Keratinocyte (primary cell): ENCODE data around the gene AKR1C8. TPM values are rescaled to one million over a fixed set of nuclear protein-coding genes. Genes with fewer than 3 reads are reported as not detected.

Source experiments
- DNase-seq: peaks from one replicate; pipeline ENCODE4 v3.0.0-alpha.2; 2011; ENCODE audit warnings: low read depth, missing footprints, low spot score
- FAIRE-seq: peaks from 2 replicates; lab custom pipeline; 2011; peaks lifted over from hg19 to GRCh38; lab: Jason Lieb, UNC
- H2AFZ ChIP-seq: 2 replicates; pipeline ENCODE4 v1.6.0; 2012; ENCODE audit warnings: low read length, control low read depth, inconsistent platforms; ENCODE audit not compliant: control insufficient read depth
- H3K27ac ChIP-seq: 2 replicates; pipeline ENCODE4 v1.5.1; 2011; ENCODE audit warnings: low read length; ENCODE audit not compliant: control insufficient read depth, insufficient read depth
- H3K27me3 ChIP-seq: 3 replicates; pipeline ENCODE4 v1.6.0; 2011; ENCODE audit warnings: low read length; ENCODE audit not compliant: control insufficient read depth, insufficient read depth; ENCODE audit errors: extremely low read depth
- H3K36me3 ChIP-seq, 2 experiments: 2 replicates in 1 of 2; 3 replicates in 1 of 2; pipeline ENCODE4 v1.5.1; 2011; ENCODE audit warnings: low read length in 2 of 2, mild to moderate bottlenecking in 1 of 2; ENCODE audit not compliant: control insufficient read depth in 2 of 2, insufficient read depth in 2 of 2; ENCODE audit errors: extremely low read depth in 1 of 2
- H3K4me1 ChIP-seq: 3 replicates; pipeline ENCODE4 v1.5.1; 2011; ENCODE audit warnings: low read length; ENCODE audit not compliant: control insufficient read depth, insufficient read depth; ENCODE audit errors: extremely low read depth
- H3K4me2 ChIP-seq: 3 replicates; pipeline ENCODE4 v1.6.0; 2011; ENCODE audit warnings: low read depth, low read length; ENCODE audit not compliant: control insufficient read depth, insufficient read depth; ENCODE audit errors: extremely low read depth
- H3K4me3 ChIP-seq, 3 experiments: fragments of 200-600 bp in 1 of 3; sonication (generic) in 1 of 3; 2 replicates in 2 of 3; 3 replicates in 1 of 3; pipeline ENCODE4 v1.5.1; 2011 to 2016; ENCODE audit warnings: low read length in 3 of 3, mild to moderate bottlenecking in 3 of 3, control low read depth in 2 of 3, inconsistent platforms in 1 of 3, low read depth in 1 of 3, mixed read lengths in 1 of 3, mixed run types in 1 of 3, moderate library complexity in 1 of 3; ENCODE audit not compliant: control insufficient read depth in 2 of 3, insufficient read depth in 2 of 3; ENCODE audit errors: extremely low read depth in 1 of 3
- H3K79me2 ChIP-seq: 2 replicates; pipeline ENCODE4 v1.6.0; 2012; ENCODE audit warnings: low read length; ENCODE audit not compliant: control insufficient read depth, insufficient read depth
- H3K9ac ChIP-seq: 3 replicates; pipeline ENCODE4 v1.6.0; 2011; ENCODE audit warnings: low read length; ENCODE audit not compliant: control insufficient read depth, insufficient read depth; ENCODE audit errors: extremely low read depth
- H3K9me1 ChIP-seq: 3 replicates; pipeline ENCODE4 v1.6.0; 2011; ENCODE audit warnings: low read length; ENCODE audit not compliant: control insufficient read depth, insufficient read depth; ENCODE audit errors: extremely low read depth
- H3K9me3 ChIP-seq: 2 replicates; pipeline ENCODE4 v1.5.1; 2012; ENCODE audit warnings: low read depth, low read length; ENCODE audit not compliant: control insufficient read depth
- H4K20me1 ChIP-seq: 3 replicates; pipeline ENCODE4 v1.6.0; 2011; ENCODE audit warnings: low read length; ENCODE audit not compliant: control insufficient read depth, insufficient read depth; ENCODE audit errors: extremely low read depth
- CTCF ChIP-seq, 3 experiments: IDR thresholded peaks in 1 of 3; conservative IDR thresholded peaks in 1 of 3; optimal IDR thresholded peaks in 1 of 3; 2 replicates in 2 of 3; 3 replicates in 1 of 3; pipeline versions ENCODE3 to v1.5.1; 2011; ENCODE audit warnings: low read length in 3 of 3, mild to moderate bottlenecking in 3 of 3, moderate library complexity in 2 of 3, control low read depth in 1 of 3, inconsistent platforms in 1 of 3; ENCODE audit not compliant: insufficient read depth in 2 of 3; ENCODE audit errors: extremely low read depth in 1 of 3
- EZH2 ChIP-seq: IDR thresholded peaks from one replicate; pipeline ENCODE4 v1.6.1; 2012; ENCODE audit warnings: inconsistent platforms, mild to moderate bottlenecking, low read length, moderate library complexity
- dilution Hi-C: fragments of 300-500 bp; cut with MboI; formaldehyde crosslinking; loops from one replicate; pipeline ENCODE4 v1.7.0; 2020; ENCODE audit warnings: low sequenced_read_pairs; ENCODE audit not compliant: extremely low pct_ligation_motif_present
- polyA plus RNA-seq, 5 experiments: library from polyadenylated mRNA; depleted of rRNA in 3 of 5; stranded (reverse) in 3 of 5; stranded (forward) in 1 of 5; unstranded in 1 of 5; fragments of >200 nt; gene quantifications; 1 replicate in 1 of 5; 2 replicates in 3 of 5; 3 replicates in 1 of 5; pipeline versions ENCODE4 v1.2.1 to v1.2.3, GENCODE V29; 2011 to 2012; ENCODE audit warnings: missing spikeins in 2 of 5, low read depth in 1 of 5, low replicate concordance in 1 of 5

The AKR1C8 gene
- polyA plus RNA-seq, 1 donor (not counting 4 experiments of a cell fraction or from before 2014, with no cell fraction given) = not detected

GRCh38 chr10:5146920-5147254 lies 38.1 kb downstream of the AKR1C8 start:
- H3K4me3 ChIP-seq = no peak overlapping the region
- H3K79me2 ChIP-seq = no peaks in the 10 kb centered on the region
- dilution Hi-C loops = no loop called here
- H3K36me3 ChIP-seq = no peaks in the 10 kb centered on the region
- DNase-seq = no peak
- no peak overlapping the region for H2AFZ ChIP-seq
- H3K27ac ChIP-seq = no peak overlapping the region
- H3K4me1 ChIP-seq = no peaks in the 10 kb centered on the region
- no peaks in the 10 kb centered on the region for H4K20me1 ChIP-seq
- H3K27me3 ChIP-seq = no peaks in the 10 kb centered on the region
- FAIRE-seq = no peak
- TF ChIP-seq EZH2 = no peak
- TF ChIP-seq CTCF (optimal IDR thresholded peaks at IDR 0.05 in 1 of 3, IDR thresholded peaks at IDR 0.05 in 1 of 3, conservative IDR thresholded peaks at IDR 0.05 in 1 of 3; ENCODE audit: extremely low read depth in 1 of 3, insufficient read depth in 2 of 3, low read length in 3 of 3) = no peak
- H3K9ac ChIP-seq = no peak overlapping the region
- no peaks in the 10 kb centered on the region for H3K9me1 ChIP-seq
- no peaks in the 10 kb centered on the region for H3K9me3 ChIP-seq
- no peak overlapping the region for H3K4me2 ChIP-seq

- Histone ChIP-seq H3K4me2 (no peak overlapping the region), H3K36me3 (no peaks in the 10 kb centered on the region), H3K9me1 (no peaks in the 10 kb centered on the region), H2AFZ (no peak overlapping the region), H3K27ac (no peak overlapping the region), H3K4me1 (no peaks in the 10 kb centered on the region), H4K20me1 (no peaks in the 10 kb centered on the region), H3K27me3 (no peaks in the 10 kb centered on the region), H3K79me2 (no peaks in the 10 kb centered on the region), H3K9ac (no peak overlapping the region), H3K4me3 (no peak overlapping the region), H3K9me3 (no peaks in the 10 kb centered on the region)
- DNase-seq = no peak
- dilution Hi-C loops = no loop called here
- no peak for FAIRE-seq
- no peak for TF ChIP-seq CTCF (optimal IDR thresholded peaks at IDR 0.05 in 1 of 3, IDR thresholded peaks at IDR 0.05 in 1 of 3, conservative IDR thresholded peaks at IDR 0.05 in 1 of 3; ENCODE audit: extremely low read depth in 1 of 3, insufficient read depth in 2 of 3, low read length in 3 of 3)
- no peak for TF ChIP-seq EZH2
Measured at GRCh38 chr10:5143137-5143536, 41.8 kb downstream of the AKR1C8 start.
